Upper lobe of left lung (tissue), 6 donors: ENCODE data around the gene ZDHHC11B. TPM values are rescaled to one million over a fixed set of nuclear protein-coding genes. Genes with fewer than 3 reads are reported as not detected.
"Not testable (repeated sequence)": the region's sequence is repeated elsewhere in the genome, so short reads cannot be mapped to it uniquely, and the experiment has no call there.

Source experiments
- ATAC-seq, 2 donors: fragments of 200-7000 bp; cut with Tn5 transposase; one replicate each; pipeline ENCODE4 v1.9.1; 2022; ENCODE audit warnings: mild to moderate bottlenecking in 2 of 2, moderate library complexity in 2 of 2; ENCODE audit not compliant: low FRiP score in 2 of 2
- DNase-seq, 2 donors: peaks; one replicate each; pipeline ENCODE4 v3.0.0-alpha.2; 2019 to 2020
- H3K27ac ChIP-seq, 4 donors: fragments of 200-600 bp; sonication (generic); one replicate each; pipeline ENCODE4 v1.5.1; 2016 to 2019
- H3K27me3 ChIP-seq, 4 donors: fragments of 200-600 bp; sonication (generic); one replicate each; pipeline ENCODE4 v1.5.1; 2017 to 2019
- H3K36me3 ChIP-seq, 4 donors: fragments of 200-600 bp; sonication (generic); one replicate each; pipeline ENCODE4 v1.5.1; 2016 to 2019
- H3K4me1 ChIP-seq, 4 donors: fragments of 200-600 bp; sonication (generic); one replicate each; pipeline ENCODE4 v1.5.1; 2018 to 2019
- H3K4me3 ChIP-seq, 4 donors: fragments of 200-600 bp; sonication (generic); one replicate each; pipeline ENCODE4 v1.5.1; 2017 to 2019; ENCODE audit warnings: mild to moderate bottlenecking in 2 of 4, moderate library complexity in 1 of 4
- H3K9me3 ChIP-seq, 4 donors: fragments of 200-600 bp; sonication (generic); one replicate each; pipeline ENCODE4 v1.5.1; 2018 to 2019
- EP300 ChIP-seq, 4 donors: sonication (generic); formaldehyde crosslinking; IDR thresholded peaks; one replicate each; pipeline ENCODE4 v1.5.1; 2017; ENCODE audit warnings: antibody characterized with exemption in 4 of 4, control low read depth in 2 of 4
- POLR2A ChIP-seq, 4 donors: fragments of 450-650 bp; IDR thresholded peaks; one replicate each; pipeline ENCODE4 v1.5.1; 2016 to 2017; ENCODE audit warnings: antibody characterized with exemption in 4 of 4, mild to moderate bottlenecking in 2 of 4
- POLR2AphosphoS5 ChIP-seq, 2 donors: sonication (generic); formaldehyde crosslinking; IDR thresholded peaks; one replicate each; pipeline ENCODE4 v1.5.1; 2017; ENCODE audit warnings: antibody characterized with exemption in 2 of 2
- WGBS, 2 donors: methylation state at CpG; one replicate each; pipeline ENCODE4 v1.1.5; 2017 to 2018; 5-methylcytosine and 5-hydroxymethylcytosine counted together
- total RNA-seq, 6 donors: library from RNA; depleted of rRNA in 4 of 6; stranded (reverse); fragments of >200 nt in 4 of 6; gene quantifications; one replicate each; pipeline versions ENCODE4 v1.1.0 to v1.2.1, GENCODE V29; 2016 to 2021
- TF ChIP-seq, protein P1 (sequence below), 6 experiments: fragments of 450-650 bp in 4 of 6; fragments of 200-600 bp in 2 of 6; sonication (generic) in 2 of 6; IDR thresholded peaks; one replicate each; pipeline ENCODE4 v1.5.1; 2016 to 2019; ENCODE audit warnings: antibody characterized with exemption in 6 of 6
- donor health status: DM: no; HTN: no; CAD: no; lungs with moderate emphysema.
- donor health status: DM: no; HTN: yes; CAD: no; lungs with severe emphysema.

Gene ZDHHC11B
- total RNA-seq, 6 donors from 2014 or later: 7.4 to 40.8 (median 13.1) TPM

DNA sequence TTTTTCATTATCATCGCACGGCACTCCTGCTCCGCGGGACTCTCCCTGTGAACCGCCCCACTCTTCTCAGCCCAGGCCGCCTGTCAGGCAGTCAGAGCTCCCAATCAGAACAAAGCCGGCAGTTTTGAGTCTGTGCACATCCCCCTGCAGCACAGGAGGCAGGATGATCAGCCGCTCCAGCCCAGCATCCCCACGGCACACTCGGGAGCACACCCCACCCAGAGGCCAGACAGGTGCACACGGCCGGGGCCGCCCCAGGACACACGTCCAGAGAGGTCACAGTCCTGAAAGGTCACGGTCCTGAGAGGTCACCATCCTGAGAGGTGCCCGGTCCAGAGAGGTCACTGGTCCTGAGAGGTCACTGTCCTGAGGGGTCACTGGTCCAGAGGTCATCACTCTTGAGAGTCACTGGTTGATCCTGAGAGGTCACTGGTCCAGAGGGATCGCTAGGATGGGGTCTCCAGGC lies 99.7 kb downstream of the ZDHHC11B start:
- ATAC-seq: no peak
- TF ChIP-seq POLR2AphosphoS5 (IDR thresholded peaks at IDR 0.05): no peak
- TF ChIP-seq, protein P1, sequence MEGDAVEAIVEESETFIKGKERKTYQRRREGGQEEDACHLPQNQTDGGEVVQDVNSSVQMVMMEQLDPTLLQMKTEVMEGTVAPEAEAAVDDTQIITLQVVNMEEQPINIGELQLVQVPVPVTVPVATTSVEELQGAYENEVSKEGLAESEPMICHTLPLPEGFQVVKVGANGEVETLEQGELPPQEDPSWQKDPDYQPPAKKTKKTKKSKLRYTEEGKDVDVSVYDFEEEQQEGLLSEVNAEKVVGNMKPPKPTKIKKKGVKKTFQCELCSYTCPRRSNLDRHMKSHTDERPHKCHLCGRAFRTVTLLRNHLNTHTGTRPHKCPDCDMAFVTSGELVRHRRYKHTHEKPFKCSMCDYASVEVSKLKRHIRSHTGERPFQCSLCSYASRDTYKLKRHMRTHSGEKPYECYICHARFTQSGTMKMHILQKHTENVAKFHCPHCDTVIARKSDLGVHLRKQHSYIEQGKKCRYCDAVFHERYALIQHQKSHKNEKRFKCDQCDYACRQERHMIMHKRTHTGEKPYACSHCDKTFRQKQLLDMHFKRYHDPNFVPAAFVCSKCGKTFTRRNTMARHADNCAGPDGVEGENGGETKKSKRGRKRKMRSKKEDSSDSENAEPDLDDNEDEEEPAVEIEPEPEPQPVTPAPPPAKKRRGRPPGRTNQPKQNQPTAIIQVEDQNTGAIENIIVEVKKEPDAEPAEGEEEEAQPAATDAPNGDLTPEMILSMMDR (IDR thresholded peaks at IDR 0.05): no peak
- TF ChIP-seq POLR2A (IDR thresholded peaks at IDR 0.05): no peak
- TF ChIP-seq EP300 (IDR thresholded peaks at IDR 0.05): no peak
- no peaks in the 10 kb centered on the region for H3K27me3 ChIP-seq
- no peak overlapping the region for H3K4me3 ChIP-seq
- no peaks in the 10 kb centered on the region for H3K4me1 ChIP-seq
- WGBS, 2 donors: 86 to 88% methylated on average over 8 to 11 of the region's 17 CpGs
- H3K9me3 ChIP-seq: no peaks in the 10 kb centered on the region
- peak; percentile 10 to 70 for DNase-seq
- H3K36me3 ChIP-seq: no peaks in the 10 kb centered on the region
- H3K27ac ChIP-seq: no peak overlapping the region

GRCh38 chr5:683551-684481 lies 100.7 kb downstream of the ZDHHC11B start:
- Histone ChIP-seq H3K27me3 (no peaks in the 10 kb centered on the region), H3K4me3 (no peak overlapping the region), H3K27ac (no peak overlapping the region), H3K4me1 (no peaks in the 10 kb centered on the region), H3K9me3 (no peaks in the 10 kb centered on the region), H3K36me3 (no peaks in the 10 kb centered on the region)
- peak; percentile 21 to 56 for DNase-seq
- 83 to 84% methylated on average over 20 to 23 of the region's 30 CpGs for WGBS, 2 donors
- TF ChIP-seq POLR2A (IDR thresholded peaks at IDR 0.05) (no peak), POLR2AphosphoS5 (IDR thresholded peaks at IDR 0.05) (no peak), EP300 (IDR thresholded peaks at IDR 0.05) (no peak)
- TF ChIP-seq, protein P1 (IDR thresholded peaks at IDR 0.05): no peak
- ATAC-seq: no peak

- H3K36me3 ChIP-seq, H3K9me3 ChIP-seq, ATAC-seq, H3K4me1 ChIP-seq, H3K27ac ChIP-seq, H3K27me3 ChIP-seq, H3K4me3 ChIP-seq: not testable (repeated sequence)
- WGBS, 2 donors: 82 to 96% methylated on average over 11 to 16 of the region's 17 CpGs
- DNase-seq: peak in 1 of 2 donors; percentile 72
Measured at GRCh38 chr5:682651-683358, 101.7 kb downstream of the ZDHHC11B start.

DNA sequence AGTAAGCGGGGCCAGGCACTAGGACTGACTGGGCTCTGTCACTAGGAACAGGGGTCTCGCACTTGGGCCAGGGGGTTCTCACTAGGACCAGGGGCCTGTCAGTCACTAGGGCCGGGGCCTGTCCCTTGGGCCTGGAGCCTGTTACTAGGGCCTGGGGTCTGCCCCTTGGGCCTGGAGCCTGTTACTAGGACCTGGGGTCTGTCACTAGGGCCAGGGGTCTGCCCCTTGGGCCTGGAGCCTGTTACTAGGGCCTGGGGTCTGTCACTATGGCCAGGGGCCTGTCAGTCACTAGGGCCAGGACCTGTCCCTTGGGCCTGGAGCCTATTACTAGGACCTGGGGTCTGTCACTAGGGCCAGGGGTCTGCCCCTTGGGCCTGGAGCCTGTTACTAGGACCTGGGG lies 102.3 kb downstream of the ZDHHC11B start:
- H3K36me3 ChIP-seq, H3K4me3 ChIP-seq, H3K27me3 ChIP-seq, ATAC-seq, H3K9me3 ChIP-seq, H3K4me1 ChIP-seq, H3K27ac ChIP-seq: not testable (repeated sequence)
- peak in 1 of 2 donors; percentile 30 for DNase-seq
- no CpG with 5 or more reads among the region's 3 CpGs for WGBS, 2 donors

DNA sequence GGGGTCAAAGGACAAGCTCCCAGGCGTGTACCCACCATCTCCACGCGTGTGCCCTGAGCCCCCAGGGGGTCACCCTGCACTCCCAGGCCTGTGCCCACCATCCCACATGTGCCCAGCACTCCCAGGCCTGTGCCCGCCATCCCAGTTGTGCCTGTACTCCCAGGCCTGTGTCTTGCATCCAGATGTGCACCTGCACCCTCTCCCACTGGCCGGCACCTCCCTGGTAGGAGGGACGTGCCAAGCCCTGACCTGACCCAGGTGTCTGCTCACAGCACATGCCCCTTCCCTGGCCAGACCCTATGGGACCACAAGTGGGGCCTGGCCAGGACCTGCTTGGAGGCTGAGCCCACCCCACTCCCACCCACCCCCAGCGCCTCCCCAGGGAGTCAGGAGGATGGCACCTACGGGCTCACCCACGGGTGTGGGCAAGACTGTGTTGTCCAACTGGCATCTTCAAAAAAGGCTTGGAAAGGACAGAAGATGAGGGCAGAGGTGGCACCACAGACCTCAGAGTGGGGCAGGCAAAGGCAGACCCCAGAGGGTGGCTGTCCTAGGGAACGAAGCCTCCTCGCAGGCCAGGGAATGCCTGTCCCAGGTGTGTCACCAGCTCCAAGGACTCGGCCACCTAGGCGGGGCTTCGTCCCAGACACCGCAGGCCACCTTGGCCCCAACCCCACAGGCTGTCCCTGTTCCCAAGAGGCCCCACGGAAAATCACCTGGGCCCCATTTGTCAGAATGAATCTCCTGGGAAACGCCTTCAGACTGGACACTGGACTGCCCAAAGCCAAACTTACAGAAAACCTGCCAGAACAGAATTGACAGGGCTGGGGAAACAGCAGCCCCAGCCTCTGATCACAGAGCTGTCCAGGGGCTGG lies 103.0 kb downstream of the ZDHHC11B start:
- ATAC-seq, H3K4me1 ChIP-seq, H3K36me3 ChIP-seq, H3K4me3 ChIP-seq, H3K9me3 ChIP-seq, H3K27ac ChIP-seq, H3K27me3 ChIP-seq: not testable (repeated sequence)
- DNase-seq: peak; percentile 16 to 59
- 75 to 87% methylated on average over 2 to 15 of the region's 17 CpGs for WGBS, 2 donors

DNA sequence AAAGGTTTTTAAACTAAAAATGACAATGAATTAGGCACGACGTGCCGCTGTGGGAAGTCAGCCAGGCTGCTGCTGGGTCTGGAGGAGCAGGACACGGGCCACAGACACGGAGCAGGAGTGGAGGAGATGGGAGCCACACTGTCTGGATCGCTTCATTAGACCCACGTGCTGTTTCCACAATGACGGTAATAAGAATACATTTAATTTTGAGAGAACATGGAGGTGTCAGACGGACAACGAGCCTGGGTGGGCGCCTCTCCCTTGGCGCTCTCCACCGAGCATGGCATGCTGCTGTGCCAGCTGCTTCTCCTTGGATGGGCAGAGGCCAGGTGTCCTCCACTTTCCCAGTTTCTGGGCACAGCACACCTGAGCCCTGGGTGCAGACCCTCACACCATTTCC lies 103.7 kb downstream of the ZDHHC11B start:
- H3K4me1 ChIP-seq, ATAC-seq, H3K9me3 ChIP-seq, H3K27ac ChIP-seq, H3K36me3 ChIP-seq, H3K4me3 ChIP-seq, H3K27me3 ChIP-seq: not testable (repeated sequence)
- 78 to 83% methylated on average over 13 of the region's 13 CpGs for WGBS, 2 donors
- peak in 1 of 2 donors; percentile 44 for DNase-seq

DNA sequence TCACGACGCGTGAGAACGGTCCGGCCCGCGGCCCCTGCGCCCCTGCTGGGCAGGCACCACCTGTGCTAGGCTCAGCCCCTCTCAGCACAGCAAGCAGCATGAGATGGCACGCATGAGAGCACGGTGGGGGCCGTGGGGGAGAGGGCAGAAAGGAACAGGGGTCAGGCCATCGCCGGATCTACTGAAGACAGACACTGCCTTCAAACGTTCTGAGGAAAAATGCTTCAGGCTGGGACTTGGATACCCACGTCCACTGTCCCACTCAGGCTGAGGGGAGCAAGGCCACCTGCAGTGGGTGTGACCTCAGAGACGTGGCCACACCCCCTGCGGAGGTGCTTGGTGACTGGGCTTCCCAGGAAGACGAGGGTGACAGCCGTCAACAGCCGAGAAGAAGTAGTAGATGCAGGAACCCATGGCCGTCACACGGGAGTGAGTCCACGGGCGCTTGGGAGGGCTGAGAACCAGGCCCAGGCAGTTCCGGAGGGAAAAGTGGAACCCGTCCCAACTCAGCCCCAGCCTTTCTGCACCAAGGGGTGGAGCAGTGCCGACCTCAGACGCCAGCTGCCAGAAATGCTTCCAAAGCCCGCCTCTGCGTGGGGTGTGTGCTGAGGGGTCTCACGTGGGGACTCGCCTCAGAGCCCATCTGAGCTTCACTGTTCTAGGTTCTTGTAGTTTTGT lies 104.3 kb downstream of the ZDHHC11B start:
- H3K27ac ChIP-seq, H3K9me3 ChIP-seq, H3K36me3 ChIP-seq, ATAC-seq, H3K4me1 ChIP-seq, H3K27me3 ChIP-seq, H3K4me3 ChIP-seq: not testable (repeated sequence)
- 85 to 89% methylated on average over 3 to 4 of the region's 32 CpGs for WGBS, 2 donors
- DNase-seq: peak in 1 of 2 donors; percentile 9

- H3K9me3 ChIP-seq, H3K36me3 ChIP-seq, H3K4me3 ChIP-seq, H3K27me3 ChIP-seq, H3K4me1 ChIP-seq, ATAC-seq, H3K27ac ChIP-seq: not testable (repeated sequence)
- DNase-seq: peak in 1 of 2 donors; percentile 48
- WGBS, 2 donors: 75 to 91% methylated on average over 4 to 10 of the region's 17 CpGs
Measured at GRCh38 chr5:679166-679895, 105.2 kb downstream of the ZDHHC11B start.

DNA sequence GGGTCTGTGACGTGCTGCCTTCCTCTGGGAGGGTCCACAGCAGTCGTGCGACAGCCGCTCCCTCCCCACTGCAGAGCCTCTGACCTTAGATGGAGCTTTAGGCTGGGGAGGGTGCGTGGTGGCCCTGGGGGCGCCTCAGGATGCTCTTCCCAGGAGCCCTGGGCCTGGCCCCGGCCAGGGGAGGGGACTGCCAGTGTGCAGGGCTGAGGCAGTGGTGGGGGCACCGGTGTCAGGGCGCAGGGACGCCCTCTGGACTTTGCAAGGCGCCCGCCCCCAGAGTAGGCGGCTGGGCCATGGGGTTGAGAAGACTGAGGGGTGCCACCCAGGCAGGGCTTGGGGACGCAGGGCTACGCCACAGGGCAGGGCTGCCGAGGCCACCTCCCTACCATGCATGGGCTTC lies 106.0 kb downstream of the ZDHHC11B start:
- not testable (repeated sequence) for H3K9me3 ChIP-seq, H3K4me1 ChIP-seq, H3K27ac ChIP-seq, ATAC-seq, H3K4me3 ChIP-seq, H3K36me3 ChIP-seq, H3K27me3 ChIP-seq
- WGBS, 2 donors: 76 to 94% methylated on average over 6 to 9 of the region's 16 CpGs
- DNase-seq: peak in 1 of 2 donors; percentile 77
